ENCODE measurements around the gene ACTG1. TPM values are rescaled to one million over a fixed set of nuclear protein-coding genes. Genes with fewer than 3 reads are reported as not detected.

ACTG1 gene
- polyA plus RNA-seq, 1 of the 3 experiments (the other 2 are of a cell fraction): 7,871 TPM

GRCh38 chr17:81517009-81517338 is 4.4 kb upstream of the ACTG1 start:
- H3K9me3 ChIP-seq: no peaks in the 10 kb centered on the region
- no peak overlapping the region for H2AFZ ChIP-seq (ENCODE audit: low read depth)
- DNase-seq: no peak
- no peaks in the 10 kb centered on the region for H3K9me2 ChIP-seq
- ChIA-PET CTCF (no interaction called here), POLR2A (no interaction called here)
- peaks cover 35% of the 10 kb centered on the region for H4K20me1 ChIP-seq (ENCODE audit: insufficient read depth)
- H3K4me3 ChIP-seq (ENCODE audit: low read depth in 2 of 2, low read length in 1 of 2): peak overlapping the region in 1 of 2 experiments; percentile 73; a peak in 2 of 4 replicates
- H3K79me2 ChIP-seq (ENCODE audit: insufficient read depth): peaks cover 84% of the 10 kb centered on the region
- H3K9ac ChIP-seq: no peak overlapping the region; the same call in 1 of the 2 replicates
- peaks cover 3 to 6% of the 10 kb centered on the region in 2 experiments for H3K36me3 ChIP-seq (replicated peaks in 1 of 2; ENCODE audit: control insufficient read depth in 1 of 2, insufficient read depth in 2 of 2, low read length in 1 of 2)
- H3K27ac ChIP-seq (ENCODE audit: low read depth in 2 of 2, low read length in 1 of 2): no peak overlapping the region
- TF ChIP-seq TAF1 (IDR thresholded peaks at IDR 0.05; ENCODE audit: borderline replicate concordance, low read depth, low read length) (no peak), FOXJ3 (CRISPR knock-in tag; IDR thresholded peaks at IDR 0.05) (no peak)
- peaks cover 44% of the 10 kb centered on the region for H3F3A ChIP-seq (replicated peaks; ENCODE audit: insufficient read depth)
- no CpG with 5 or more reads among the region's 9 CpGs for WGBS (ENCODE audit: low lambda C conversion rate)
- peak overlapping the region; percentile 98 for H3K4me2 ChIP-seq
- H3K4me1 ChIP-seq (ENCODE audit: control insufficient read depth in 1 of 2, insufficient read depth in 2 of 2, low read depth in 1 of 2, low read length in 1 of 2): peaks cover 17 to 27% of the 10 kb centered on the region in 2 experiments; a peak in 3 of 4 replicates
- H3K27me3 ChIP-seq (ENCODE audit: insufficient read depth): no peaks in the 10 kb centered on the region

- peak overlapping the region in 1 of 2 experiments; percentile 88; a peak in 2 of 4 replicates for H3K27ac ChIP-seq (ENCODE audit: low read depth in 2 of 2, low read length in 1 of 2)
- peaks cover 17 to 32% of the 10 kb centered on the region in 2 experiments; a peak in 3 of 4 replicates for H3K4me1 ChIP-seq (ENCODE audit: control insufficient read depth in 1 of 2, insufficient read depth in 2 of 2, low read depth in 1 of 2, low read length in 1 of 2)
- no peaks in the 10 kb centered on the region for H3K27me3 ChIP-seq (ENCODE audit: insufficient read depth)
- TF ChIP-seq RXRA (IDR thresholded peaks at IDR 0.05; ENCODE audit: borderline replicate concordance, low read depth) (no peak), SMC3 (IDR thresholded peaks at IDR 0.05; ENCODE audit: low read depth, low read length) (no peak), MAX (IDR thresholded peaks at IDR 0.05; ENCODE audit: low read depth) (no peak), ELF1 (IDR thresholded peaks at IDR 0.05) (no peak), RAD21 (IDR thresholded peaks at IDR 0.05; ENCODE audit: low read length) (no peak), TAF1 (IDR thresholded peaks at IDR 0.05; ENCODE audit: borderline replicate concordance, low read depth, low read length) (no peak), NFIC (IDR thresholded peaks at IDR 0.05; ENCODE audit: borderline replicate concordance) (no peak)
- H3K79me2 ChIP-seq (ENCODE audit: insufficient read depth): peaks cover 89% of the 10 kb centered on the region
- H3K4me2 ChIP-seq: peak overlapping the region; percentile 98
- ChIA-PET CTCF (interaction anchor here (0.6 to 1.3 kb wide), 2 partner anchors 144 to 965 kb away, joined by 3 to 4 read pairs; no protein-coding TSS in a partner anchor), POLR2A (no interaction called here)
- DNase-seq: no peak
- peaks cover 45% of the 10 kb centered on the region for H3F3A ChIP-seq (replicated peaks; ENCODE audit: insufficient read depth)
- 77% methylated on average over 2 of the region's 4 CpGs for WGBS (ENCODE audit: low lambda C conversion rate)
- peaks cover 7 to 11% of the 10 kb centered on the region in 2 experiments for H3K36me3 ChIP-seq (replicated peaks in 1 of 2; ENCODE audit: control insufficient read depth in 1 of 2, insufficient read depth in 2 of 2, low read length in 1 of 2)
- H2AFZ ChIP-seq (ENCODE audit: low read depth): no peak overlapping the region
- no peaks in the 10 kb centered on the region for H3K9me3 ChIP-seq
- peak overlapping the region; percentile 69 to 73; a peak in 3 of 4 replicates for H3K4me3 ChIP-seq (ENCODE audit: low read depth in 2 of 2, low read length in 1 of 2)
- no peaks in the 10 kb centered on the region for H3K9me2 ChIP-seq
- peaks cover 35% of the 10 kb centered on the region for H4K20me1 ChIP-seq (ENCODE audit: insufficient read depth)
- peak overlapping the region; percentile 84; the same call in 1 of the 2 replicates for H3K9ac ChIP-seq
Observed at GRCh38 chr17:81516439-81516838, 3.8 kb upstream of the ACTG1 start.

GRCh38 chr17:81515530-81516041 is 3.0 kb upstream of the ACTG1 start:
- no peaks in the 10 kb centered on the region for H3K27me3 ChIP-seq (ENCODE audit: insufficient read depth)
- peaks cover 15 to 20% of the 10 kb centered on the region in 2 experiments for H3K36me3 ChIP-seq (replicated peaks in 1 of 2; ENCODE audit: control insufficient read depth in 1 of 2, insufficient read depth in 2 of 2, low read length in 1 of 2)
- peaks cover 91% of the 10 kb centered on the region for H3K79me2 ChIP-seq (ENCODE audit: insufficient read depth)
- H4K20me1 ChIP-seq (ENCODE audit: insufficient read depth): peaks cover 35% of the 10 kb centered on the region
- H3K27ac ChIP-seq (ENCODE audit: low read depth in 2 of 2, low read length in 1 of 2): peak overlapping the region; percentile 88 to 93; a peak in 3 of 4 replicates
- no peaks in the 10 kb centered on the region for H3K9me3 ChIP-seq
- H3F3A ChIP-seq (replicated peaks; ENCODE audit: insufficient read depth): peaks cover 45% of the 10 kb centered on the region
- CTCF ChIA-PET: interaction anchor here (0.6 to 1.3 kb wide), 4 partner anchors 31 to 224 kb away, joined by 3 to 4 read pairs (median 3); no protein-coding TSS in a partner anchor
- H2AFZ ChIP-seq (ENCODE audit: low read depth): no peak overlapping the region
- POLR2A ChIA-PET: interaction anchor here (0.7 to 1.5 kb wide), 5 partner anchors 9 to 277 kb away, joined by 3 to 5 read pairs (median 3); partner anchors contain the start of genes NDUFAF8 and TEPSIN
- H3K4me1 ChIP-seq (ENCODE audit: control insufficient read depth in 1 of 2, insufficient read depth in 2 of 2, low read depth in 1 of 2, low read length in 1 of 2): peaks cover 17 to 41% of the 10 kb centered on the region in 2 experiments; a peak in 3 of 4 replicates
- DNase-seq: peak; percentile 64
- peak overlapping the region; percentile 84 for H3K9ac ChIP-seq
- 74% methylated on average over 19 of the region's 19 CpGs for WGBS (ENCODE audit: low lambda C conversion rate)
- peak overlapping the region; percentile 98 for H3K4me2 ChIP-seq
- peak overlapping the region; percentile 69 to 73 for H3K4me3 ChIP-seq (ENCODE audit: low read depth in 2 of 2, low read length in 1 of 2)
- H3K9me2 ChIP-seq: no peaks in the 10 kb centered on the region
- no peak for TF ChIP-seq TAF1 (IDR thresholded peaks at IDR 0.05; ENCODE audit: borderline replicate concordance, low read depth, low read length)
- TF ChIP-seq RCOR1 (IDR thresholded peaks at IDR 0.05; ENCODE audit: low read length): no peak
- no peak for TF ChIP-seq RXRA (IDR thresholded peaks at IDR 0.05; ENCODE audit: borderline replicate concordance, low read depth)
- no peak for TF ChIP-seq EZH2phosphoT487 (IDR thresholded peaks at IDR 0.05; ENCODE audit: borderline replicate concordance, low read depth)
- TF ChIP-seq TCF12 (IDR thresholded peaks at IDR 0.05): no peak
- TF ChIP-seq FOXJ3 (CRISPR knock-in tag; IDR thresholded peaks at IDR 0.05): no peak
- TF ChIP-seq SIN3A (IDR thresholded peaks at IDR 0.05; ENCODE audit: borderline replicate concordance, low read depth, low read length): no peak
- no peak for TF ChIP-seq CTCF (IDR thresholded peaks at IDR 0.05)
- no peak for TF ChIP-seq TEAD4 (IDR thresholded peaks at IDR 0.05; ENCODE audit: borderline replicate concordance, insufficient read depth)
- no peak for TF ChIP-seq GABPA (IDR thresholded peaks at IDR 0.05; ENCODE audit: low read depth)
- TF ChIP-seq RAD21 (IDR thresholded peaks at IDR 0.05; ENCODE audit: low read length): no peak
- no peak for TF ChIP-seq NFIC (IDR thresholded peaks at IDR 0.05; ENCODE audit: borderline replicate concordance)
- no peak for TF ChIP-seq SMC3 (IDR thresholded peaks at IDR 0.05; ENCODE audit: low read depth, low read length)
- no peak for TF ChIP-seq IRF3 (IDR thresholded peaks at IDR 0.05; ENCODE audit: low read depth, low read length)

All from SK-N-SH (cell line).